Tibial nerve (tissue), 3 donors: ENCODE measurements around the gene FBXO42.

Source experiments
- CTCF ChIP-seq, 5 experiments: fragments of 200-600 bp in 3 of 5; fragments of 450-650 bp in 2 of 5; sonication (generic) in 3 of 5; IDR thresholded peaks; one replicate each; pipeline ENCODE4 v1.5.1; 2016 to 2019; ENCODE audit warnings: antibody characterized with exemption in 5 of 5, mild to moderate bottlenecking in 3 of 5, moderate library complexity in 2 of 5
- POLR2A ChIP-seq, 2 donors: fragments of 450-650 bp; IDR thresholded peaks; one replicate each; pipeline ENCODE4 v1.6.1; 2017; ENCODE audit warnings: antibody characterized with exemption in 2 of 2, mild to moderate bottlenecking in 2 of 2, moderate library complexity in 2 of 2

- no peak for TF ChIP-seq CTCF (IDR thresholded peaks at IDR 0.05)
- no peak for TF ChIP-seq POLR2A (IDR thresholded peaks at IDR 0.05)
Observed at GRCh38 chr1:16198444-16199156, 153.7 kb downstream of the FBXO42 start.
